HL-60 (cell line): ENCODE measurements around the gene MOB2.

Source experiments
- CTCF ChIP-seq: IDR thresholded peaks from one replicate; pipeline ENCODE4 v1.5.1; 2011; ENCODE audit warnings: low read length, control low read depth, inconsistent platforms; ENCODE audit not compliant: insufficient read depth
- POLR2AphosphoS5 ChIP-seq: IDR thresholded peaks from 2 replicates; pipeline ENCODE4 v1.6.1; 2012; ENCODE audit warnings: low read depth
- SPI1 ChIP-seq: IDR thresholded peaks from 2 replicates; pipeline ENCODE4 v1.6.1; 2012; ENCODE audit warnings: low read depth, mild to moderate bottlenecking, borderline replicate concordance

DNA sequence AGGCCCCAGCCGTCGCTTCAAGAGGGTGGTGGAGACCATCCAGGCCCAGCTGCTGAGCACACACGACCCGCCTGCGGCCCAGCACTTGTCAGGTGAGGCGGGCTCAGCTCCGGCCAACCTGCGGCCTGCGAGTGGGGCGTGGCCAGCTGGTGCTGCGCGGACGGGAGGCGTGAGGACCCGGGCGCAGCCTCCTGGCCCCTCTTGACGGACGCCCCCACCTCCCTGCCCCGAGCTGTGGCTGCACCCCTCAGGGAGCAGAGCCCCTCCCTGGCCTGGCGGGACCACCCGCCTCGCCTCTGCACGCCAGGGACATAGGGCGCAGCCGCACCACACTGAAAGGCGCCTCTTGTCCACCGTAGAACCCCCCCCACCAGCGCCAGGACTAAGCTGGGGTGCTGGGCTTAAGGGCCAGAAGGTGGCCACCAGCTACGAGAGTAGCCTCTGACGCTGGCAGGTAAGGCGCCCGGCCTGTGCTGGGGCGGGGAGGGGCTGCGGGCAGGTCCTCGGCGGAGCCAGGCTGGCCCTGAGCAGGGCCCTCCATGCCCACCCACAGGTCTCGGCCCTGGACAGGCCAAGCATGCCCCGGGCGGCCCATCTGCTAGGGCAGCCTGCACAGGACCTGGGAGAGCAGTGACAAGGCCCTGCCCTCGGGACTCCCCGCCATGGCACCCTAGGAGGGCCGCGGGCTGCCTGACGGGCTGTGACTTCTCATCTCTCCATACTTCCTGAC lies 29.8 kb downstream of the MOB2 start:
- TF ChIP-seq POLR2AphosphoS5 = no peak
- TF ChIP-seq CTCF = no peak
- TF ChIP-seq SPI1 = no peak
